Activated naive CD8-positive, alpha-beta T cell treated with anti-CD3 and anti-CD28 coated beads for 36 hours (primary cell): Measurements from ENCODE around the gene CNOT6. TPM values are rescaled to one million over a fixed set of nuclear protein-coding genes. Genes with fewer than 3 reads are reported as not detected.

Experiments
- DNase-seq: peaks from one replicate; pipeline ENCODE4 v3.0.0; 2021
- H3K27ac Mint-ChIP-seq: one replicate; pipeline ENCODE4 v1.8.0; 2022; ENCODE audit warnings: mild to moderate bottlenecking, moderate library complexity, mixed read lengths
- H3K27me3 Mint-ChIP-seq: one replicate; pipeline ENCODE4 v1.8.0; 2022; ENCODE audit warnings: mild to moderate bottlenecking, mixed read lengths
- H3K36me3 Mint-ChIP-seq: one replicate; pipeline ENCODE4 v1.8.0; 2021; ENCODE audit warnings: mild to moderate bottlenecking, mixed read lengths
- H3K4me1 Mint-ChIP-seq: one replicate; pipeline ENCODE4 v1.8.0; 2021; ENCODE audit warnings: mixed read lengths
- H3K4me3 Mint-ChIP-seq: one replicate; pipeline ENCODE4 v1.8.0; 2022; ENCODE audit warnings: mild to moderate bottlenecking, moderate library complexity, mixed read lengths
- H3K9me3 Mint-ChIP-seq: one replicate; pipeline ENCODE4 v1.8.0; 2022; ENCODE audit warnings: mixed read lengths
- total RNA-seq, 2 experiments: library from RNA; stranded (reverse); gene quantifications; one replicate each; pipeline ENCODE4 v1.2.3, GENCODE V29; 2021

The CNOT6 gene
- total RNA-seq, 2 experiments from 2014 or later, result 35.4 to 37.5 TPM

DNA sequence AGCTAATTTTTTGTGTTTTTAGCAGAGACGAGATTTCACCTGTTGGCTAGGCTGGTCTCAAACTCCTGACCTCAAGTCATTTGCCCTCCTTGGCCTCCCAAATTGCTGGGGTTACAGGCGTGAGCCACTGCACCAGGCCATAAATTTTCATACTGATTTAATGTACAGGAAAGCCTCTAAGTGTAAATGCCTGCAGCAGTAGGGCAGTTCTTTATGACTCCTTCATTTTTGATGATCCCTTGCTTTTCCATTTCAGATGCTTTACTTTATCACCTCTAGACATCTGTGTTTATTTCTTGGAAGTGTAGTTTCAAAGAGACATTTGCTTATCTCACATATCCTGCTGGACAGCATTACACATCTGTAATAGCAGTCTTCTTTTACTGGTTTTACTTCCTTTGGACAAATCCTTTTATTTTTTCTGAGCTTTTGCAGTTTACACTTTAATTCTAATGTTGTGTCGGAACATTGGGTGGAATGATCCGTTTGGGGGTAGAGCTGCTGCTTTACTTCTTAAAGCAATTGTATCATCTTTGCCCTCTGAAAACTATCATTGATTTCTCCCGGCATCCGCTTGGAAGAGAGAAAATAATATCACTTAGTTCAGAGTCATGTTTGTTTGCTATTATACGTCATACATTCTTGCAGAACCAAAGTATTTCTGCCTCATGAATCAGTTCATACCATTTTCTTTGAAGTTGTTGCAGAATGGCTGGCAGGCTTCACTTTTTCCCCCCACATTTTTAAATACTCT lies 61.2 kb downstream of the CNOT6 start:
- H3K27ac Mint-ChIP-seq, result no peak overlapping the region
- H3K36me3 Mint-ChIP-seq, result peaks cover 37% of the 10 kb centered on the region

DNA sequence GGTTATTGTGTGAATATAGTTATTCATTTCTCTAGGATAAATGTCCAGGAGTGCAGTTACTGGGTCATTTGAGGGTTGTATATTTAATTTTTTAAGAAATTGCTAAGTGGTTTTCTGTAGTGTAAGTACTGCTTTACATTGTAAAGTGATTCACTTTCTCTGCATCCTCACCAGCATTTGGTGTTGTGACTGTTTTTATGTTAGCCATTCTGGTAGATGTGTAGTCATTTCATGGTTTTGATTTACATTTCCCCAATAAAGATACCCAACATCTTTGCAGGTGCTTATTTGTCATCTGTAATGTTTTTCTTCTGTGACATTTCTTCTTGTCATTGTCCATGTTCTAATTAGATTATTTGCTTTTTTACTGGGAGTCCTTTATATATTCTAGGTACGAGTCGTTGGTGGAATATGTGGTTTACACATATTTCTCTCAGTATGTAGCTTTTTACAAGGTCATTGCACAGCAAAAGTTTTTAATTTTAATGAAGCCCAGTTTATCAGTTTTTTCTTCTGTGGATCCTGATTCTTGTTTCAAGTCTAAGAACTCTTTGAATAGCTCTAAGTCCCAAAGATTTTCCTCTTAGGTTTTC lies 63.1 kb downstream of the CNOT6 start:
- Mint-ChIP-seq H3K4me3 (no peak overlapping the region), H3K27me3 (no peaks in the 10 kb centered on the region), H3K36me3 (peaks cover 54% of the 10 kb centered on the region), H3K4me1 (peaks cover 36% of the 10 kb centered on the region), H3K27ac (no peak overlapping the region), H3K9me3 (peaks cover 3% of the 10 kb centered on the region)
- no peak for DNase-seq

More for the DNA sequence above, 61.2 kb downstream of the CNOT6 start:
- Mint-ChIP-seq H3K4me3 (no peak overlapping the region), H3K27me3 (no peaks in the 10 kb centered on the region), H3K9me3 (no peaks in the 10 kb centered on the region), H3K4me1 (peaks cover 25% of the 10 kb centered on the region)
- no peak for DNase-seq

DNA sequence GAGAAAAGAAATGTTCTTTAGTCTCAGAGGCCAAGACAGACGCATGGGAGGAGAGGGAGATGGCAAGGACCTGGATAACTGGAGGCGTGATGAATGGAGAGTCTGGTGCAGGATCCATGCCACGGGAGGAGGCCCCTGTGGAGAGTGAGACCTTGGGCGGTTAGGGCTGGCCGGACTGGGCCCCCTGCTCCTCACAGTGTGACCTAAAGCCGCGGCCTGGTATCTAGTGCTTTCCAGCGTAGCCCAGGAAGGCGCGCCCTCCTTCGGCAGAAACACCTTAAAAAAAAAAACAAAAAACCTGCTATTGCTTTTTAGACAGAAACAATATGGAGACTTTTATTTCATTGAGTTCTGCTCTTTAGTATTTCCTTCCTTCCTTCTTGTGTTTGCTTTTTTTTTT lies 64.1 kb downstream of the CNOT6 start:
- peaks cover 50% of the 10 kb centered on the region for H3K36me3 Mint-ChIP-seq
- no peak for DNase-seq
- H3K4me1 Mint-ChIP-seq, result peaks cover 39% of the 10 kb centered on the region
- peak overlapping the region; percentile 43 for H3K27ac Mint-ChIP-seq
- H3K4me3 Mint-ChIP-seq, result no peak overlapping the region
- no peaks in the 10 kb centered on the region for H3K27me3 Mint-ChIP-seq
- peaks cover 3% of the 10 kb centered on the region for H3K9me3 Mint-ChIP-seq

DNA sequence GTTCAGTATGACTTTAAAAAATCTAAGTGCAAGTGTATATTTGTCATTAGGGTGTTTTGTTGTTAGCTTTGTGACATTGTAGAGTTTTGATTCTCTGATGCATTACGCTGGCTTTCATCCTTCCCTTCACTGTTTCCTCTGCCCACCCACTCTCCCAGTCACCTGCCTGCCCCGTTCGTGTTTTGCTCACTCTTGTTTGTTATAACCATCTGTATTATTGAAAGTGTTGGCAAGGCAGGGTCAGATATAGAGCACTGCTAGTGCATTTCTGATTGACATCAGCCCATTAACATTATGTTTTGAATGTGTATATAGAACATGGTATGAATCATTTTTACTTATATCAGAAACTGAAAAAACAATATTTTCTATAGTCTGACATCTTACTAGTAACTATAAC lies 69.8 kb downstream of the CNOT6 start:
- H3K36me3 Mint-ChIP-seq, result peaks cover 57% of the 10 kb centered on the region
- H3K27ac Mint-ChIP-seq, result peak overlapping the region; percentile 5
- peaks cover 3% of the 10 kb centered on the region for H3K9me3 Mint-ChIP-seq
- no peaks in the 10 kb centered on the region for H3K27me3 Mint-ChIP-seq
- H3K4me3 Mint-ChIP-seq, result peak overlapping the region; percentile 27
- peak; percentile 29 for DNase-seq
- peaks cover 69% of the 10 kb centered on the region for H3K4me1 Mint-ChIP-seq

DNA sequence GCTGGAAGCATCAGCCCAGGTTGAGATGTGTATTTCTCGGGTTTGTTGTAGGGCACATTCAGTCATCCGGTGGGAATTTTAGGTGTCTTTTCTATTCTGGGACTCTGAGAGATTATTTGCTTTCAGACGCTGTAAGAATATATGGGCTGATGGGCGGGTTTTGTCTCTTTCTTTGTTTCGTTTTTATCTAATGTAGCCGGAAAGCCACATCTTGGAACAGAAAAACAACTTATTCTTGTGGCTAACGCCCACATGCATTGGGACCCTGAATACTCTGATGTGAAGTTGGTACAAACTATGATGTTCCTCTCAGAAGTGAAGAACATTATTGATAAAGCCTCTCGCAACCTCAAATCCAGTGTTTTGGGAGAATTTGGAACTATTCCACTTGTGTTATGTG lies 74.7 kb downstream of the CNOT6 start:
- Mint-ChIP-seq H3K36me3 (peaks cover 55% of the 10 kb centered on the region), H3K4me3 (peak overlapping the region; percentile 68), H3K9me3 (no peaks in the 10 kb centered on the region), H3K4me1 (peaks cover 63% of the 10 kb centered on the region), H3K27ac (peak overlapping the region; percentile 78), H3K27me3 (no peaks in the 10 kb centered on the region)
- peak; percentile 29 for DNase-seq

DNA sequence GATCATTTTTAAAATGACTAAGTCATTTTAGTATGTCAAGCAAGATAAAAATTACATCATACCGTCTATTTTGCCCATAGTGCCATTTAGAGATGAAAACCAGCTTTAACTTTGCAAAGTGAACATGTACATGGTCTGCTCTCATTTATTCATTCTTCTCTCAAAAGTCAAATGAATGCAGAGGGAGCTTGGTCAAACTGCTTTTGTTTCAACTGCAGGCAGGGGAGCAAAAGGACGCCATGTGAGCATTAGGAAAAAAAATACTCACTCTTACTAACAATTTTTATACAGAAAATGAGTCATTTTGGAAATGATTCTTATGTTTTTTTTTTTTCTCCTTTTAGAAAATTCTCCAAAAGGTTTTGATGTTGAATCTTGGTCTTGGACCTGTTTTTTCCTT lies 81.4 kb downstream of the CNOT6 start:
- no peak overlapping the region for H3K4me3 Mint-ChIP-seq
- H3K27ac Mint-ChIP-seq, result peak overlapping the region; percentile 72
- no peak for DNase-seq
- H3K27me3 Mint-ChIP-seq, result no peaks in the 10 kb centered on the region
- H3K36me3 Mint-ChIP-seq, result peaks cover 49% of the 10 kb centered on the region
- peaks cover 53% of the 10 kb centered on the region for H3K4me1 Mint-ChIP-seq
- H3K9me3 Mint-ChIP-seq, result no peaks in the 10 kb centered on the region

DNA sequence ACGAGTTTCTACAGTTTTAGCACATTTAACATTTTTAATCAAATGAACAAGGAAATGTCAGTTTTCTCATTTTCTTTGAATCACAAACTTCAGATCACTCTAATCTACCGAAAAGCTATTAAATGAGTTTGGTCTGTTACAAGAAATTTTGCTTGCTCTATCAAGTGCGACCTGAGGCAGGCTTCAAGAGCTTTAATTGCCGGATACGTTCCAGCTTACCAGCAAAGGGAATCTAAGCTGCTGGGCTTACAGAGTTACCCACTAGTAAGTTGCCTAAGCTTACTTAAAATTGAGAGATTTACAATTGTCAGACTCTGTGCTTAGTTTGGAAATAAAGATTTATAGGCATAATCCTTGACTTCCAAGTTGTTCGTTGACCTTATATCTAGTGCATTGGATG lies 86.5 kb downstream of the CNOT6 start:
- peaks cover 22% of the 10 kb centered on the region for H3K36me3 Mint-ChIP-seq
- no peaks in the 10 kb centered on the region for H3K27me3 Mint-ChIP-seq
- H3K4me1 Mint-ChIP-seq, result peaks cover 21% of the 10 kb centered on the region
- DNase-seq, result no peak
- H3K4me3 Mint-ChIP-seq, result no peak overlapping the region
- no peak overlapping the region for H3K27ac Mint-ChIP-seq
- H3K9me3 Mint-ChIP-seq, result no peaks in the 10 kb centered on the region

DNA sequence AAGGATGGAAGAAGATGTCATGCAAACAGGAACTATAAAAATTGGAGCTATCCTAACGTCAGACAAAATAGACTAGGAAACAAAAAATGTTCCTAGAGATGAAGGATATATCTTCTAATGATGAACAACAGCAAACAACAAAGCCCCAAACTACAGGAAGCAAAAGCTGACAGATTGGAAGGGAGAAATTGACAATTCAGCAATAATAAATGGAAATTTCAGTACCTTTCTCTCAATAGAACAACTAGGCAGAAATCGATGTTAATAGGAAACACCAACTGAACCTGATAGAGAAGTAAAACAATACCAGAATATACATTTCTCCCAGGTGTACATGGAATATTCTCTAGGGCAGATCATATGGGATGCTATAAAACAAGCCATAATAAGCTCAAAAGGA lies 89.6 kb downstream of the CNOT6 start:
- Mint-ChIP-seq H3K4me1 (no peaks in the 10 kb centered on the region), H3K27me3 (peaks cover 7% of the 10 kb centered on the region), H3K4me3 (no peak overlapping the region), H3K9me3 (no peaks in the 10 kb centered on the region), H3K27ac (no peak overlapping the region), H3K36me3 (no peaks in the 10 kb centered on the region)
- no peak for DNase-seq

DNA sequence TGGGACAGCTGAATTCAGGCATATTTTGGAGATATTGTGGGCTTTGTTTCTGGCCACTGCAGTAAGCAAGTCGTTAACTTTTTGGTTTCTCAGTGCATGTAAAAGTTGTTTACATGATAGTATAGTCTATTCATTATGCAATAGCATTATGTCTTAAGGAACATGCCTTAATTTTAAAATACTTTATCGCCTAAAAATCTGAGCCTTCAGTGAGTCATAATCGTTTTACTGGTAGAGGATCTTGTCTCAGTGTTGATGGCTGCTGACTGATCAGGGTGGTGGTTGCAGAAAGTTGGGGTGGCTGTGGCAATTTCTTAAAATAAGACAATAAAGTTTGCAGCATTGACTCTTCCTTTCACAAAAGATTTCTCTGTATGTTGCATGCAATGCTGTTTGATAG lies 92.0 kb downstream of the CNOT6 start:
- no peak overlapping the region for H3K27ac Mint-ChIP-seq
- H3K27me3 Mint-ChIP-seq, result peaks cover 20% of the 10 kb centered on the region
- H3K36me3 Mint-ChIP-seq, result no peaks in the 10 kb centered on the region
- H3K4me3 Mint-ChIP-seq, result no peak overlapping the region
- no peaks in the 10 kb centered on the region for H3K9me3 Mint-ChIP-seq
- no peak for DNase-seq
- H3K4me1 Mint-ChIP-seq, result peaks cover 6% of the 10 kb centered on the region

DNA sequence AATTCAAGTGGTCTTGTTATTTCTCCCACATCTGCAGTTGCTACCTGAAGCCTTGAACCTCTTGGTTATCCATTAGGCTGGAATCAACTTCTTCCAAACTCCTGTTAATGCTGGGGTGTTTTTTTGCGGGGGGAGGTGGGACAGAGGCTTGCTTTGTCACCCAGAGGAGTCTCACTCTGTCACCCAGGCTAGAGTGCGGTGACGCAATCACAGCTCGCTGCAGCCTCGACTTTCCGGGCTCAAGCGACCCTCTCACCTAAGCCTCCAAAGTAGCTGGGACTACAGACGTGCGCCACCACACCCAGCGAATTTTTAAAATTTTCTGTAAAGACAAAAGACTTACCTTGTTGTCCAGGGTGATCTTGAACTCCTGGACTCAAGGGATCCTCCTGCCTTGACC lies 92.7 kb downstream of the CNOT6 start:
- H3K27ac Mint-ChIP-seq, result no peak overlapping the region
- DNase-seq, result no peak
- H3K9me3 Mint-ChIP-seq, result no peaks in the 10 kb centered on the region
- H3K4me1 Mint-ChIP-seq, result peaks cover 6% of the 10 kb centered on the region
- no peaks in the 10 kb centered on the region for H3K36me3 Mint-ChIP-seq
- no peak overlapping the region for H3K4me3 Mint-ChIP-seq
- peaks cover 20% of the 10 kb centered on the region for H3K27me3 Mint-ChIP-seq

DNA sequence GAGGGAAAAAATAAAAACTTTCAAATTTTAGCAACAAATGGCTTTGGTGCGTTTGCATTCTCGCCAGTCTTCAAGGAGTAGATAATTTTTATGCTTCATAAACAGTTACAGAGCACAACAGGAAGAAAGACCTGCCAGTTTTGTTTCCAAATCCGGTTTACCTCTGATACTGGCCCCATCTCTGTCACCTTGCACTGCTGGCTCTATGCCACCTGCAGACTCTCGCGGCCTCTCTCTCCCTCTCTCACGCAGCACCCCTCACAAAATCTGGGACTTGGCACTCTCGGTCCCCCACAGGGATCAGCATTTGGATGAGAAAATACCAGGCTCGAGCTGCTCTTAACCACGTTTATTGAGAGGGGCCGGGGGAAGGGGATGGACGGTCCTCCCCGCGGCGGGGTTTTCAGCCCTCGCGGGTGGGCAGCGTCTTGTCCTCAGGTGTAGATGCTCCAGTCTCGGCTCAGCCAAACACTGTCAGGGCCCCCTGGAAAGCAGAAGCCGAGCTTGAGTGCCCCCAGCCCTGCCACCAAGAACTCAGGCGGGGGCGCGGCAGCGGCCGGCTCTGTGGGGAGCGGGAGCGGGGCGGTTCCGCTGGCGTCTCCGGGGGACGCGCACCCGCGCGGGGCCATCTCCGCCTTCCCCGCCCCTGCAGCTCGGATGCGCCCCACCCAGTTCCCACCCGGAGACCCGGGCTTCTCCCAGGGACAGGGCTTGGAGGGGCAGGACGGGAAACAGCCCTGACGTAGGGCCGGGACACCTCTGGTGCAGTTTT lies 95.8 kb downstream of the CNOT6 start:
- Mint-ChIP-seq H3K36me3 (no peaks in the 10 kb centered on the region), H3K27ac (peak overlapping the region; percentile 6), H3K9me3 (no peaks in the 10 kb centered on the region), H3K4me3 (peak overlapping the region; percentile 53), H3K27me3 (peaks cover 27% of the 10 kb centered on the region), H3K4me1 (peaks cover 16% of the 10 kb centered on the region)
- peak; percentile 29 for DNase-seq

DNA sequence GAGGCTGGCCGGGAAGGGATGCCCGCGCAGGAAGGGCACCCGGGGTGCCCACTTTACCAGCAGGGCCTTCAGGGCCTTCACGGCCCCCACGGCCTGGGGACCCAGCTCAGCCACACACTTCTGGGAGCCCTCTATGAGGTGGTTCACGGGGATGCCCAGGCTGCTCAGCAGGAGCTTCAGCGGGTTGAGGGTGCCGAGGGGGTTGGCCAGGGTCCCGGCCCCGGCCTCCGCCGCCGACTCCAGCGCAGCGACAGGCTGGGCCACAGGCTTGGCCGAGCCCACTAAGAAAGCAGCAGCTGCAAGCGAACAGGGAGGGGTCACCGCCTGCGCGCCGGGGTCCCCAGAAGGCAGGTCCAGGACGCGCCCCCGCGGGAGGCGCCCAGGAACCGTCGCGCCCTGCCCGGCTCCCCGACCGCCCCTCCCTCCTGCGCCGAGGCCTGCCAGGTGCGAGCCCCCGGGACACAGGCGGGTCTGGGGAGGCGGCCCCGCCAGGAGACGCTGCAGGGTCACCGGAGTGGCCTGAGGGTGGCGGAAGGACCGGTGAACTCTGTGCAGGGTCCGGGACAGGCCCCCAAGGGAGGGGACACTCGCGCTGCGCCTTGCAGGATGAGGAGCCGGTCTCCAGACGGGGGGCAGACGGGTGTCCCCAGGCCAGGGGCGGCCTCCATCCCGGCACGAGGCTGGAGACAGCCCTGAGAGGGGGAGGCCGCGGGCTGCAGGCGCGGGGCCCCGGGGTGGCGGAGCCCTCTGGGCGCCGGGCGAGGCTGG lies 96.5 kb downstream of the CNOT6 start:
- peak; percentile 21 for DNase-seq
- Mint-ChIP-seq H3K4me1 (peaks cover 16% of the 10 kb centered on the region), H3K9me3 (no peaks in the 10 kb centered on the region), H3K27ac (no peak overlapping the region), H3K27me3 (peaks cover 27% of the 10 kb centered on the region), H3K36me3 (no peaks in the 10 kb centered on the region), H3K4me3 (peak overlapping the region; percentile 47)

DNA sequence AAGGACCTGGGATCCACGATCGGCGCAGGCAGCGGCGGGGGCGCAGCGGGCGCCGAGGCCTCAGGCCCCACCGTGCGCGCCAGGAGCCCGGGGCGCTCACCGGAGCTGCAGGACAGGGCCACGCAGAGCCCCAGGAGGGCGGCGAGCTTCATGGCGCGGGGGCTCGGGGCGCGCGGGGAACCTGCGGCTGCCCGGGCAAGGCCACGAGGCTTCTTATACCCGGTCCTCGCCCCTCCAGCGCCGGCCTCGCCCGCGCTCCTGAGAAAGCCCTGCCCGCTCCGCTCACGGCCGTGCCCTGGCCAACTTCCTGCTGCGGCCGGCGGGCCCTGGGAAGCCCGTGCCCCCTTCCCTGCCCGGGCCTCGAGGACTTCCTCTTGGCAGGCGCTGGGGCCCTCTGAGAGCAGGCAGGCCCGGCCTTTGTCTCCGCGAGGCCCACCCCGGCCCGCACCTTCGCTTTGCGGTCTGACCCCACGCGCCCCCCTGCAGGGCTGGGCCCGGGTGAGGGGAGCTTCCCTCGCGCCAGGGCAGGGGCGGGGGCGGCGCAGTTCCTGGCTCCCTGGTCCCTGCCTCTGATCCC lies 97.2 kb downstream of the CNOT6 start, which contains the start of gene SCGB3A1:
SCGB3A1 (minus strand) TSS at position 189 of the 577 bp plus-strand sequence; CDS start at position 152, 37 bp downstream.
- H3K27ac Mint-ChIP-seq, result no peak within 1 kb of the TSS
- peaks cover 16% of the 10 kb centered on the region for H3K4me1 Mint-ChIP-seq
- no peak for DNase-seq
- H3K9me3 Mint-ChIP-seq, result no peaks in the 10 kb centered on the region
- H3K4me3 Mint-ChIP-seq, result peak within 1 kb of the TSS; percentile 47
- peaks cover 27% of the 10 kb centered on the region for H3K27me3 Mint-ChIP-seq
- no peaks in the 10 kb centered on the region for H3K36me3 Mint-ChIP-seq

DNA sequence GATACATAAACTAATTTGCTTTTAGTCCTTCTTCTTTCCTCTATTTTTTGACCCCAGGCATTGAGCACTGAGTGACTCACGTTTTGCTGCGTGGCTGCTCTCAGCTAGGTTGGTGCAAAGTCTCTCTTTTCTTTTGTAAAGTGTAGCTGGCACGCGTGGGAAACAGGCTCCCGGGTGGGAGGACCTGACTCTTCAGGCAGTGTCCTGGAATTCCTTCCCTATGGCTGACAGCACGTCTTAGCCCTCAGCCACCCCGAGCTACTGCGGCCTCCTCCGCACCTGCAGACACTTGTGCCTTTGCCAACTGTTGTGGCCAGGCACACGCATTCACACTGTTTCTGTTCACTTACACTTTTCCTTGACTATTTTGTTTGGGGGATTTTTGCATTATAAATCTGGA lies 98.0 kb downstream of the CNOT6 start:
- no peaks in the 10 kb centered on the region for H3K9me3 Mint-ChIP-seq
- H3K4me1 Mint-ChIP-seq, result peaks cover 16% of the 10 kb centered on the region
- H3K36me3 Mint-ChIP-seq, result no peaks in the 10 kb centered on the region
- peaks cover 27% of the 10 kb centered on the region for H3K27me3 Mint-ChIP-seq
- no peak for DNase-seq
- peak overlapping the region; percentile 11 for H3K4me3 Mint-ChIP-seq
- H3K27ac Mint-ChIP-seq, result no peak overlapping the region
